Keratinocyte (primary cell): ENCODE data around the gene RTCA.

Experiments used
- EZH2 ChIP-seq: IDR thresholded peaks from one replicate; pipeline ENCODE4 v1.6.1; 2012; ENCODE audit warnings: inconsistent platforms, mild to moderate bottlenecking, low read length, moderate library complexity
- TF ChIP-seq, protein P1 (sequence below), 3 experiments: IDR thresholded peaks in 1 of 3; conservative IDR thresholded peaks in 1 of 3; optimal IDR thresholded peaks in 1 of 3; 2 replicates in 2 of 3; 3 replicates in 1 of 3; pipeline versions ENCODE3 to v1.5.1; 2011; ENCODE audit warnings: low read length in 3 of 3, mild to moderate bottlenecking in 3 of 3, moderate library complexity in 2 of 3, control low read depth in 1 of 3, inconsistent platforms in 1 of 3; ENCODE audit not compliant: insufficient read depth in 2 of 3; ENCODE audit errors: extremely low read depth in 1 of 3

GRCh38 chr1:100342348-100342747 is 76.3 kb downstream of the RTCA start:
- TF ChIP-seq, protein P1, sequence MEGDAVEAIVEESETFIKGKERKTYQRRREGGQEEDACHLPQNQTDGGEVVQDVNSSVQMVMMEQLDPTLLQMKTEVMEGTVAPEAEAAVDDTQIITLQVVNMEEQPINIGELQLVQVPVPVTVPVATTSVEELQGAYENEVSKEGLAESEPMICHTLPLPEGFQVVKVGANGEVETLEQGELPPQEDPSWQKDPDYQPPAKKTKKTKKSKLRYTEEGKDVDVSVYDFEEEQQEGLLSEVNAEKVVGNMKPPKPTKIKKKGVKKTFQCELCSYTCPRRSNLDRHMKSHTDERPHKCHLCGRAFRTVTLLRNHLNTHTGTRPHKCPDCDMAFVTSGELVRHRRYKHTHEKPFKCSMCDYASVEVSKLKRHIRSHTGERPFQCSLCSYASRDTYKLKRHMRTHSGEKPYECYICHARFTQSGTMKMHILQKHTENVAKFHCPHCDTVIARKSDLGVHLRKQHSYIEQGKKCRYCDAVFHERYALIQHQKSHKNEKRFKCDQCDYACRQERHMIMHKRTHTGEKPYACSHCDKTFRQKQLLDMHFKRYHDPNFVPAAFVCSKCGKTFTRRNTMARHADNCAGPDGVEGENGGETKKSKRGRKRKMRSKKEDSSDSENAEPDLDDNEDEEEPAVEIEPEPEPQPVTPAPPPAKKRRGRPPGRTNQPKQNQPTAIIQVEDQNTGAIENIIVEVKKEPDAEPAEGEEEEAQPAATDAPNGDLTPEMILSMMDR (optimal IDR thresholded peaks at IDR 0.05 in 1 of 3, IDR thresholded peaks at IDR 0.05 in 1 of 3, conservative IDR thresholded peaks at IDR 0.05 in 1 of 3; ENCODE audit: extremely low read depth in 1 of 3, insufficient read depth in 2 of 3, low read length in 3 of 3): no peak
- no peak for TF ChIP-seq EZH2
